ENCODE results near the gene KCND3.

Gene KCND3

DNA sequence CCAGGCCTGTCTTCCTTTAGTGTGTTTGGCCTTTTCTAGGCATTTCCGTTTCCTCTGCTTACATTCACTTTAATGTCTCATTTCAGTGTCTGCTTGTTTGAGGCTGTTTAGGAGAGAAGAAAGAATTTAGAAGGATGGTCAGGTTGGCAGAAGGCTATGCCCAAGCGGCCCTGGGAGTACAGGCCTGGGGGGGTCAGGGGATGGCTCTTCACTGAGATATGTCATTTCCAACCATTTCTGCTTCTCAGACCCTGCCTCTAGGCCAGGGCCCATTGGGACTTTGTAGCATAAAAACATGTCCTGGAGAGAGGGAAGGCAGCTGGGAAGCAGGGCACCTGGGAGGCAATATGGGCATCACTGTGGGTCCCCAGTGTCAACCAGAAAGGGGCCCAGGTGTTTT is 147.7 kb downstream of the KCND3 start:
- Histone ChIP-seq H3K9me3 (ENCODE audit: low read length) (no peaks in the 10 kb centered on the region), H3F3A (ENCODE audit: insufficient read depth, low read length) (no peaks in the 10 kb centered on the region), H4K20me1 (ENCODE audit: insufficient read depth, low read length) (no peaks in the 10 kb centered on the region), H3K4me2 (ENCODE audit: low read length) (no peak overlapping the region), H3K27ac (ENCODE audit: low read depth, low read length, poor library complexity, severe bottlenecking) (no peak overlapping the region), H3K9ac (ENCODE audit: low read length) (no peak overlapping the region), H3K36me3 (ENCODE audit: insufficient read depth, low read length) (no peaks in the 10 kb centered on the region), H3K4me3 (ENCODE audit: low read depth, low read length, poor library complexity, severe bottlenecking) (no peak overlapping the region), H3K4me1 (ENCODE audit: insufficient read depth, low read length, severe bottlenecking) (no peaks in the 10 kb centered on the region), H3K9me2 (ENCODE audit: low read depth, low read length) (no peaks in the 10 kb centered on the region), H3K27me3 (ENCODE audit: insufficient read depth, low read length) (no peaks in the 10 kb centered on the region), H3K79me2 (ENCODE audit: insufficient read depth, low read length) (no peaks in the 10 kb centered on the region), H2AFZ (ENCODE audit: low read length) (no peak overlapping the region)
- TF ChIP-seq EZH2 (IDR thresholded peaks at IDR 0.05; ENCODE audit: borderline replicate concordance, low read length) = no peak
- TF ChIP-seq, protein P1, sequence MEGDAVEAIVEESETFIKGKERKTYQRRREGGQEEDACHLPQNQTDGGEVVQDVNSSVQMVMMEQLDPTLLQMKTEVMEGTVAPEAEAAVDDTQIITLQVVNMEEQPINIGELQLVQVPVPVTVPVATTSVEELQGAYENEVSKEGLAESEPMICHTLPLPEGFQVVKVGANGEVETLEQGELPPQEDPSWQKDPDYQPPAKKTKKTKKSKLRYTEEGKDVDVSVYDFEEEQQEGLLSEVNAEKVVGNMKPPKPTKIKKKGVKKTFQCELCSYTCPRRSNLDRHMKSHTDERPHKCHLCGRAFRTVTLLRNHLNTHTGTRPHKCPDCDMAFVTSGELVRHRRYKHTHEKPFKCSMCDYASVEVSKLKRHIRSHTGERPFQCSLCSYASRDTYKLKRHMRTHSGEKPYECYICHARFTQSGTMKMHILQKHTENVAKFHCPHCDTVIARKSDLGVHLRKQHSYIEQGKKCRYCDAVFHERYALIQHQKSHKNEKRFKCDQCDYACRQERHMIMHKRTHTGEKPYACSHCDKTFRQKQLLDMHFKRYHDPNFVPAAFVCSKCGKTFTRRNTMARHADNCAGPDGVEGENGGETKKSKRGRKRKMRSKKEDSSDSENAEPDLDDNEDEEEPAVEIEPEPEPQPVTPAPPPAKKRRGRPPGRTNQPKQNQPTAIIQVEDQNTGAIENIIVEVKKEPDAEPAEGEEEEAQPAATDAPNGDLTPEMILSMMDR (IDR thresholded peaks at IDR 0.05; ENCODE audit: low read length) = no peak

DNA sequence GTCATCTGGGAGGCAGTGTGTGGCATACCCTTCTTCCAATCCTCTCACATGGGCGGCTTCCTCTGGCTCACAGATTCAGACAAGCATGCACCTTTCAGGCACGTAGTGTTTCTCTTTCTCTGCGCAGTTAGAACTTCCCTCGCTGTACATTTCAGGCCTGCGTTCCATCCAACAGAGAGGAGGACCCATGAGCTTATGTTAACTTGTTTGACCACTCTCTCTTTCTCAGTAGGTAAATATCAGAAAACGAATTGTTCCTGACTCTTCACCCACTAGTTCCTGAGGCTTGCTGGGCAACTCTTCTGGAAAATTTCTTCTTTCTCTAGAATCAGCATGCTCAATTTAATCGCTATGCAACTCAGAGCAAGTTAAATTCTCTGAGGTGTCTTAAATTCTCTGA is 148.3 kb downstream of the KCND3 start:
- Histone ChIP-seq H3K27ac (ENCODE audit: low read depth, low read length, poor library complexity, severe bottlenecking) (no peak overlapping the region), H4K20me1 (ENCODE audit: insufficient read depth, low read length) (no peaks in the 10 kb centered on the region), H3F3A (ENCODE audit: insufficient read depth, low read length) (no peaks in the 10 kb centered on the region), H3K9me3 (ENCODE audit: low read length) (no peaks in the 10 kb centered on the region), H3K4me2 (ENCODE audit: low read length) (no peak overlapping the region), H2AFZ (ENCODE audit: low read length) (no peak overlapping the region), H3K9me2 (ENCODE audit: low read depth, low read length) (no peaks in the 10 kb centered on the region), H3K9ac (ENCODE audit: low read length) (no peak overlapping the region), H3K79me2 (ENCODE audit: insufficient read depth, low read length) (no peaks in the 10 kb centered on the region), H3K27me3 (ENCODE audit: insufficient read depth, low read length) (no peaks in the 10 kb centered on the region), H3K4me1 (ENCODE audit: insufficient read depth, low read length, severe bottlenecking) (no peaks in the 10 kb centered on the region), H3K36me3 (ENCODE audit: insufficient read depth, low read length) (no peaks in the 10 kb centered on the region), H3K4me3 (ENCODE audit: low read depth, low read length, poor library complexity, severe bottlenecking) (no peak overlapping the region)
- TF ChIP-seq, protein P1 (IDR thresholded peaks at IDR 0.05; ENCODE audit: low read length) = no peak
- TF ChIP-seq EZH2 (IDR thresholded peaks at IDR 0.05; ENCODE audit: borderline replicate concordance, low read length) = no peak

DNA sequence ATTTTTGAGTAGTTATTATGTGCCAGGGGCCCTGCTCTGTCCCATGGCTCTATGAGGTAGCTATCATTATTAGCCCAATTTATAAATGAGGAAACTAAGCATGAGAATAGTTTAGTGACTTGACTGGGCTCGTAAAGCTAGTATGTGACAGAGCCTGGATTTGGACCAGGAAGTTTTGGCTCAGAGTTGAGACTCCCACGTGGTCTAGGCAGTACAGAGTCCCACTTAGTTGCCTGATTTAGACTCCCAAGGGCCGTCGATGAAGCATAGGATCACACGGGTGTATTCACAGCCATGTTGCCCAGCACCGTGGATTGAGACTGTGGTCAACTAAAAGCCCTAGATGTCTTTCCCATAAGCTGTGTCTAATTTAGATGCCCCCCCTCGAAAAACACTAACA is 152.1 kb downstream of the KCND3 start:
- Histone ChIP-seq H3K9ac (ENCODE audit: low read length) (no peak overlapping the region), H3K4me3 (ENCODE audit: low read depth, low read length, poor library complexity, severe bottlenecking) (no peak overlapping the region), H3F3A (ENCODE audit: insufficient read depth, low read length) (no peaks in the 10 kb centered on the region), H3K27ac (ENCODE audit: low read depth, low read length, poor library complexity, severe bottlenecking) (no peak overlapping the region), H3K4me1 (ENCODE audit: insufficient read depth, low read length, severe bottlenecking) (no peaks in the 10 kb centered on the region), H4K20me1 (ENCODE audit: insufficient read depth, low read length) (no peaks in the 10 kb centered on the region), H3K4me2 (ENCODE audit: low read length) (no peak overlapping the region), H2AFZ (ENCODE audit: low read length) (no peak overlapping the region), H3K9me2 (ENCODE audit: low read depth, low read length) (no peaks in the 10 kb centered on the region), H3K27me3 (ENCODE audit: insufficient read depth, low read length) (0 out of 2 replicates have a peak, but pooled peaks cover 3% of the 10 kb centered on the region), H3K79me2 (ENCODE audit: insufficient read depth, low read length) (no peaks in the 10 kb centered on the region), H3K36me3 (ENCODE audit: insufficient read depth, low read length) (no peaks in the 10 kb centered on the region), H3K9me3 (ENCODE audit: low read length) (no peaks in the 10 kb centered on the region)
- TF ChIP-seq, protein P1 (IDR thresholded peaks at IDR 0.05; ENCODE audit: low read length) = no peak
- no peak for TF ChIP-seq EZH2 (IDR thresholded peaks at IDR 0.05; ENCODE audit: borderline replicate concordance, low read length)
